ENCODE measurements around the gene PTPRT. TPM values are rescaled to one million over a fixed set of nuclear protein-coding genes. Genes with fewer than 3 reads are reported as not detected.

PTPRT gene
- total and polyA plus RNA-seq, 2 of the 13 experiments (the other 11 are each of a cell fraction or from before 2014, with no cell fraction given): under 0.01 to 0.09 TPM

DNA sequence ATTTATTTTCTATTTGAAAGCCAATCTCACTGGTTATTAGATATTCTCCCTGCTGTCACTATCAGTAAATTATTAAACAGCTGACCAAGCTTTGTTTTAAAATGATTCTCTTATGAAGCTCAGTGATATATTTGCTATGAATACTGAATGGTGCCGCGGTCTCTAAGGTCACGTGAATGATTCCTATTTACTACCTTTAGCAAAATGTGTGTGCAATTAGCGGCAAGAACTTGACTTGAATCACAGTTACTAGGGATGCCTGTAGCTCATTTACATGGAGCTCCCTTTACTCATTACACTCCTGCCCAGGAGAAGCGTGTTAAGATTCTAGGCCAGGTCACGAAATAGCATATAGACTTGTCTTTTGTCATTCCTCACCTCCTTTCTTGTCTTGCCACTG lies 12.4 kb upstream of the PTPRT start (continued):
- TF ChIP-seq, protein P1, sequence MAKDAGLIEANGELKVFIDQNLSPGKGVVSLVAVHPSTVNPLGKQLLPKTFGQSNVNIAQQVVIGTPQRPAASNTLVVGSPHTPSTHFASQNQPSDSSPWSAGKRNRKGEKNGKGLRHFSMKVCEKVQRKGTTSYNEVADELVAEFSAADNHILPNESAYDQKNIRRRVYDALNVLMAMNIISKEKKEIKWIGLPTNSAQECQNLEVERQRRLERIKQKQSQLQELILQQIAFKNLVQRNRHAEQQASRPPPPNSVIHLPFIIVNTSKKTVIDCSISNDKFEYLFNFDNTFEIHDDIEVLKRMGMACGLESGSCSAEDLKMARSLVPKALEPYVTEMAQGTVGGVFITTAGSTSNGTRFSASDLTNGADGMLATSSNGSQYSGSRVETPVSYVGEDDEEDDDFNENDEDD (CRISPR knock-in tag; IDR thresholded peaks at IDR 0.05; ENCODE audit: borderline replicate concordance): no peak
- TF ChIP-seq, protein P2, sequence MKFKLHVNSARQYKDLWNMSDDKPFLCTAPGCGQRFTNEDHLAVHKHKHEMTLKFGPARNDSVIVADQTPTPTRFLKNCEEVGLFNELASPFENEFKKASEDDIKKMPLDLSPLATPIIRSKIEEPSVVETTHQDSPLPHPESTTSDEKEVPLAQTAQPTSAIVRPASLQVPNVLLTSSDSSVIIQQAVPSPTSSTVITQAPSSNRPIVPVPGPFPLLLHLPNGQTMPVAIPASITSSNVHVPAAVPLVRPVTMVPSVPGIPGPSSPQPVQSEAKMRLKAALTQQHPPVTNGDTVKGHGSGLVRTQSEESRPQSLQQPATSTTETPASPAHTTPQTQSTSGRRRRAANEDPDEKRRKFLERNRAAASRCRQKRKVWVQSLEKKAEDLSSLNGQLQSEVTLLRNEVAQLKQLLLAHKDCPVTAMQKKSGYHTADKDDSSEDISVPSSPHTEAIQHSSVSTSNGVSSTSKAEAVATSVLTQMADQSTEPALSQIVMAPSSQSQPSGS (CRISPR knock-in tag; IDR thresholded peaks at IDR 0.05): no peak

DNA sequence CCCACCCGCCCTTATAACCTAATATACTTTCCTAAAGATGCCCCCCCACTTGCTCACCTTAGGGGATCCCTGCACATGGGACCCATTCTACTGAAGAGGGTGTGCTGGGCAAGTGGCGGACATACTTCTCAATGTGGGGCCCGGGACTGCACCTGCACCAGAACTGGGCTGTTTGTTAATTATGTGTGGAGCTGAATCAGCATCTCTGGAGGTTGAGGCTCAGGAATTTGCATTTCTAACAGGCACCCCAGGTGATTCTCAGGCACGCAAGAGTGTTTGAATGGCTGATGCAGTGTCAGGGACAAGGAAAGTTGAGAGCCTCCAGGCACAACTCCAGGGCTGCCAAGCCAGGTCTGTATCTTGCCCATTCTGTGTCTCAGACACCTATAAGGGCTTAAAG lies 8.9 kb upstream of the PTPRT start:
- CTCF ChIA-PET (ENCODE audit: low intra/inter-chr PET ratio, low total read pairs): no interaction called here
- POLR2A ChIA-PET: no interaction called here
- Histone ChIP-seq H2AFZ (ENCODE audit: low read length) (no peak overlapping the region), H3K36me3 (replicated peaks in 1 of 2; ENCODE audit: control insufficient read depth in 1 of 2, insufficient read depth in 2 of 2, low read length in 2 of 2) (no peaks in the 10 kb centered on the region), H3K79me2 (ENCODE audit: insufficient read depth, low read length) (no peaks in the 10 kb centered on the region), H3K27ac (ENCODE audit: extremely low read length, insufficient read depth, low read length) (no peak overlapping the region), H4K20me1 (ENCODE audit: insufficient read depth, low read length) (no peaks in the 10 kb centered on the region), H3K4me1 (ENCODE audit: insufficient read depth, low read length) (no peaks in the 10 kb centered on the region), H3K27me3 (ENCODE audit: control insufficient read depth in 1 of 2, insufficient read depth in 2 of 2, low read length in 2 of 2) (peaks cover 3 to 61% of the 10 kb centered on the region in 2 experiments; a peak in 3 of 5 replicates), H3K4me2 (ENCODE audit: low read depth, low read length) (no peak overlapping the region), H3K4me3 (replicated peaks in 1 of 3; ENCODE audit: insufficient read depth in 1 of 3, low read depth in 2 of 3, low read length in 3 of 3) (no peak overlapping the region), H3K9ac (ENCODE audit: insufficient read depth, low read depth, low read length) (no peak overlapping the region), H3K9me3 (ENCODE audit: low read length) (no peaks in the 10 kb centered on the region)
- WGBS (ENCODE audit: low lambda C conversion rate): 0% methylated on average over 4 of the region's 4 CpGs
- FAIRE-seq (no peak), ATAC-seq (no peak), DNase-seq (ENCODE audit: low spot score) (no peak)
- BruUV-seq (replicated peaks): no TSS peak
- intact Hi-C loops (cut with micrococcal nuclease; ENCODE audit: unreplicated experiment): no loop called here
- TF ChIP-seq MAFK (conservative IDR thresholded peaks at IDR 0.05 in 1 of 2, IDR thresholded peaks at IDR 0.05 in 1 of 2; ENCODE audit: low read length in 2 of 2): 0 out of 4 replicates have a peak, but pooled peaks of 1 of the 2 experiments have one; percentile 6
- TF ChIP-seq, protein P3, sequence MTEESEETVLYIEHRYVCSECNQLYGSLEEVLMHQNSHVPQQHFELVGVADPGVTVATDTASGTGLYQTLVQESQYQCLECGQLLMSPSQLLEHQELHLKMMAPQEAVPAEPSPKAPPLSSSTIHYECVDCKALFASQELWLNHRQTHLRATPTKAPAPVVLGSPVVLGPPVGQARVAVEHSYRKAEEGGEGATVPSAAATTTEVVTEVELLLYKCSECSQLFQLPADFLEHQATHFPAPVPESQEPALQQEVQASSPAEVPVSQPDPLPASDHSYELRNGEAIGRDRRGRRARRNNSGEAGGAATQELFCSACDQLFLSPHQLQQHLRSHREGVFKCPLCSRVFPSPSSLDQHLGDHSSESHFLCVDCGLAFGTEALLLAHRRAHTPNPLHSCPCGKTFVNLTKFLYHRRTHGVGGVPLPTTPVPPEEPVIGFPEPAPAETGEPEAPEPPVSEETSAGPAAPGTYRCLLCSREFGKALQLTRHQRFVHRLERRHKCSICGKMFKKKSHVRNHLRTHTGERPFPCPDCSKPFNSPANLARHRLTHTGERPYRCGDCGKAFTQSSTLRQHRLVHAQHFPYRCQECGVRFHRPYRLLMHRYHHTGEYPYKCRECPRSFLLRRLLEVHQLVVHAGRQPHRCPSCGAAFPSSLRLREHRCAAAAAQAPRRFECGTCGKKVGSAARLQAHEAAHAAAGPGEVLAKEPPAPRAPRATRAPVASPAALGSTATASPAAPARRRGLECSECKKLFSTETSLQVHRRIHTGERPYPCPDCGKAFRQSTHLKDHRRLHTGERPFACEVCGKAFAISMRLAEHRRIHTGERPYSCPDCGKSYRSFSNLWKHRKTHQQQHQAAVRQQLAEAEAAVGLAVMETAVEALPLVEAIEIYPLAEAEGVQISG (CRISPR knock-in tag; IDR thresholded peaks at IDR 0.05): no peak
- in situ Hi-C loops (cut with HindIII; ENCODE audit: extremely low pct_ligation_motif_present, low pct_unique_long_range_greater_than_20kb): loop anchor here (10.0 kb wide), 1 partner anchor 994 kb away; no protein-coding TSS in a partner anchor
